Left colon (tissue), 2 donors: ENCODE data around the gene EPHA1. TPM values are rescaled to one million over a fixed set of nuclear protein-coding genes. Genes with fewer than 3 reads are reported as not detected.
"Not testable (repeated sequence)": the region's sequence is repeated elsewhere in the genome, so short reads cannot be mapped to it uniquely, and the experiment has no call there.

Source experiments
- ATAC-seq: fragments of 200-7000 bp; cut with Tn5 transposase; one replicate; pipeline ENCODE4 v1.9.1; 2020; ENCODE audit warnings: mild to moderate bottlenecking, moderate library complexity
- DNase-seq, 2 donors: peaks; one replicate each; pipeline ENCODE4 v3.0.0-alpha.2; 2020
- intact Hi-C, 2 donors: fragments of 100-400 bp; cut with DNase I in 1 of 2; cut with micrococcal nuclease in 1 of 2; formaldehyde crosslinking; loops; one replicate each; pipeline versions ENCODE4 v1.11.2 to v1.14.0; 2022; cut with DNase I, micrococcal nuclease
- total RNA-seq, 2 donors: library from RNA; stranded (reverse); fragmentation: NEBNext Ultra II Directional; extraction: Animal tissue kit (Norgen Biotek cat#: 25700); gene quantifications; one replicate each; pipeline ENCODE4 v1.2.1, GENCODE V29; 2021
- donor health status: DM: no; HTN: no; CAD: no.
- donor health status: DM: yes; HTN: yes; CAD: no.

The EPHA1 gene
- total RNA-seq, 2 donors from 2014 or later, result 18.2 to 25.1 TPM

GRCh38 chr7:143435266-143435665 is 26.6 kb upstream of the EPHA1 start:
- intact Hi-C loops, result no loop called here
- DNase-seq, result no peak
- no peak for ATAC-seq

- intact Hi-C loops, result no loop called here
- DNase-seq (peak; percentile 28 to 30), ATAC-seq (peak; percentile 65)
Measured at GRCh38 chr7:143434660-143435059, 26.0 kb upstream of the EPHA1 start.

DNA sequence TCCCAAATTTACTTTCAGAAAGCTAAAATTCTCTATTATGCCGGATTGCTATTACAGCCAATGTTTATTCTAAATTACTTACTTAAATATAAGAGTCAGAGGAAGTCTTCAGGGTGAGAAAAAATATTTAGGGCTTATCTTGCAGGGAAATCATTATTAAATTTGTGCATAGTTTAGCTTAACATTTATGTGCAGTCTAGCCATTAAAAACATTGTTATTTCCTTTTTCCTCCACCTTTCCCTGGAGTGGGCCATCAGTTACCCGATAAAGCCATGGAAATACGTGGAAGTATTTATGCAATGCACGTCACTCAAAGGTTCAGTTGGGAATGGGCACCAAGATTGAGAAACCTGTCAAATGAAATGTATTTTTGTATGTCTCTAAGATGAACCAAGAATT is 25.1 kb upstream of the EPHA1 start:
- ATAC-seq (no peak), DNase-seq (no peak)
- intact Hi-C loops, result no loop called here

GRCh38 chr7:143431109-143431508 is 22.5 kb upstream of the EPHA1 start:
- intact Hi-C loops, result no loop called here
- ATAC-seq, result no peak
- no peak for DNase-seq

DNA sequence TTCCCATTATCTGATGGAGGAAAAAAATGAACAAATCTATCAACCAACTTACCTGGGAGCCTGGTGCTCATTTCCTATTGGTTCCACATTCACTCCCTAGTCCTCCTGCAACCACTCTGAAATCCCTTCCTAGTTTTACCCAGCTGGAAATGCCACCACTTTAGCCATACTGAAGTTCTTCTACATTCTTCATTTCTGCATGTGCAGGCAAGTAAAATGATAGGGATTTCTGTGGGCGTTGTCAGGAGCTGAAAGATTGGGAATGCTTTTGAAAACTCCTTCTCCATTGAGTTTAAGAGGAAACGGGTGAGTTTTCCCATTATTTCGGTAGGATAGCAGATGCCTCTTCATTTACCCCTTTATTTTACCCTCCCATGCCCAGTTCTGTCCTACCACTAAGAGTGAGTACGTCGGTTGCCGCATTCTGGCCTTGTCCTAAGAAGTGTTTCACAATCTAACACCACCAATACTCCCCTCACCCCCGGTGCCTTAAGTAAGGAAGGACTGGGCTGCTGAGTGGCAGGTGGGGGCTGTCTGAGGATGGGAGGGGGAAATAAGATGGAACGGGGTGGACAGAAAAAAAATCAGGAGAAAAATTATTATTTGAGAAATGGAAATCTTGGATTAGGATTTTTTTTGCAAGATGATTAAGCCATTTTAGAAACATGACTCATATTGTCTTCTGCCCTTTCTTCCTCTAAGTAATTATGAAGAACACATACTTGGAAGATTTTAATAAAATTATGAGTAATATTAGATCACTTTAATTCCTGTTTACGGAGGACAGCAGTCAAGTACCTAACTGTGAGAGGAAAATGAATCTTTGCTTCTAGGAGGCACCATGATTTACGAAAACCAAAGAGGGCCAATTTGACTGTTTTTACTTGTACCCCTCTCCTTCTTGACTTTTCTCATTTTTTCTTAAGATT is 21.4 kb upstream of the EPHA1 start:
- DNase-seq, result no peak
- ATAC-seq, result no peak
- intact Hi-C loops, result no loop called here

DNA sequence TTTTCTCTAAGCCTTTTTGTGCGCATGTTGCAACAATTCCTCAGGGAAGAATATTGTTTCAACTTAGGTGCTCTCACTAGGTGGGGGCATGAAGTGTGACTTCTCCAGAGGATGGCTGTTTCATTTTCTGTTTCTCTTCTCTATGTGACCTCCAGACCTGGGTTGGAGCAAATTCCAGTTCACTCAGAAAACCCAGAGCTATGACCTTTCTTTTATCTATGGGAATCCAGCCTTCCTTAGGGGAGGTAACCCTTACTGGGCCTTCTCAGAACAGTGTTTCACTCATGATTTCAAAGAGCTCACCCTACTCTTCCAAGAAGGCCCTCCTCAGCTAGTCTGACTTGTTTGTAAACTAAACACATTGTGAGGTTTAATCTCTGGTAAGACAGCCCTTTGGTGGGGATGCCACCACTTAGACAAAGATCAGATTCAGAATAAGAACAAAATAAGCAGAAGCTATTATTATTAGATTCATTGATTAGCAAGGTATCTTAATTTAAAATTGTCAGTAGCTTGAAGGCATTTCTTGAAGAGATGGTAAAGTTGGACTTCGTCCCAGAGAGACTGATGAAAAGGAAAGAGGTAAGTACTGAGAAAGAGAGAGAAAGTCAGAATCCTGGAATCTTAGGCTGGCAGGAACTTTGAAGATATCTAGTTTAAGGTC is 18.0 kb upstream of the EPHA1 start:
- ATAC-seq, result no peak
- intact Hi-C loops, result no loop called here
- no peak for DNase-seq

DNA sequence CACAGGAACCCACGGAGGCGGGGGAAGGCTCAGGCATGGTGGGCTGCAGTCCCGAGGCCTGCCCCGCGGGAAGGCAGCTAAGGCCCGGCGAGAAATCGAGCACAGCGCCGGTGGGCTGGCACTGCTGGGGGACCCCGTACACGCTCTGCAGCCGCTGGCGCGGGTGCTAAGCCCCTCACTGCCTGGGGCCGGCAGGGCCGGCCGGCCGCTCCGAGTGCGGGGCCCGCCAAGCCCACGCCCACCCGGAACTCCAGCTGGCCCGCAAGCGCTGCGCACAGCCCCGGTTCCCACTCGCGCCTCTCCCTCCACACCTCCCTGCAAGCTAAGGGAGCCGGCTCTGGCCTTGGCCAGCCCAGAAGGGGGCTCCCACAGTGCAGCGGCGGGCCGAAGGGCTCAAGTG is 15.8 kb upstream of the EPHA1 start:
- ATAC-seq, intact Hi-C loops, DNase-seq: not testable (repeated sequence)

DNA sequence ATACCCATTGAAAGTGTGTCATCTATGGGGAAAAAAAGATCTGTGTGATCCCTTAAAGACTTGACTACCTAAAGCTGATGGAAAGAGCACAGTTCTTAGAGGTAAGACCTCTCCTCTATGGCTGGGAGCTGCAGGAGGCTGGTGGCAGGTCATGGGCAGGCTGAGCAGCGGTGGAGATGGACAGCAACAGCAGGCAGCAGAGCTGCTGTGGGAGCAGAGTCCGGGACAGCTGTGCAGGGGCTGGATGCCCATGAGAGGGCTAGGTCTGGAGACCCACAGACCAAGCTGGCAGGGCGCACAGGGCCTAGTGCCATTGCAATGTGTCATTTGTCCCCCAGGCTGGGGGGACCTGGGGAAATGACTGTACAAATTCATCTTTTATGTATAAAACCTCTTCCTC is 13.4 kb upstream of the EPHA1 start:
- no peak for ATAC-seq
- DNase-seq, result no peak
- intact Hi-C loops, result no loop called here

- intact Hi-C loops, ATAC-seq, DNase-seq: not testable (repeated sequence)
Measured at GRCh38 chr7:143420624-143421023, 12.0 kb upstream of the EPHA1 start.

GRCh38 chr7:143419880-143420279 is 11.2 kb upstream of the EPHA1 start:
- intact Hi-C loops, result loop anchor here in 1 of 2 donors (10.0 kb wide), 1 partner anchor 95 kb away; no protein-coding TSS in a partner anchor
- ATAC-seq (peak; percentile 94), DNase-seq (peak; percentile 59 to 68)

- intact Hi-C loops, result loop anchor here in 1 of 2 donors (10.0 kb wide), 1 partner anchor 94 kb away; no protein-coding TSS in a partner anchor
- no peak for DNase-seq
- ATAC-seq, result no peak
Measured at GRCh38 chr7:143418681-143419458, 10.2 kb upstream of the EPHA1 start.

- intact Hi-C loops, result loop anchor here in 1 of 2 donors (2.0 to 10.0 kb wide), 2 partner anchors 93 to 177 kb away; no protein-coding TSS in a partner anchor
- DNase-seq, result no peak
- ATAC-seq, result peak; percentile 22
Measured at GRCh38 chr7:143417734-143418383, 9.2 kb upstream of the EPHA1 start.

DNA sequence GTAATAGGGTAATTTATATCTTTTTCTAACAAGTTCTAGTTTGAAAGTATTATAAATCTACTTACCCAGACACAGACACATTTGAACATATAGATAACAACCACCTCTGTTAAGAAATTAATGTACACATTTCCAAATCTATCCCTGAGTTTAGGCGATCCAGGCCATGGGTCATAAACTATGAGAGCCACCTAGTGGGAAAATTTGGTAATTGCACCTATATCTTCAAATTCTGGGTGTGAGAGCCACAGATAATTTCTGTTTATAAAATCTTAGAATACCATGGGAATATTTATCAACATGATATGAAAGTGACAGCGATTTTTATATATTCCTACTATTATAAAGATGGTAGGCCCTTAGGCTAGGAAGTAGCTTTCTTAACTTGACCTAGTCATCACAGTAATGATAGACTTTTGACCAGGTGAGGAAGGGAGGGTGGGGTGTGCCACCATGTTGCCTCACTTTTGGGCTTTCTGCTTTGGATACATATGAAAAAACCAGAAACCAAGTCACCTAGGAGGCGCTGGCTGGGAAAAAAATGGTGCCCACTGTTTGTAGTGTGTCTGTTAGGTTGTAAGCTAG is 8.0 kb upstream of the EPHA1 start:
- DNase-seq (no peak), ATAC-seq (peak; percentile 39)
- intact Hi-C loops, result loop anchor here in 1 of 2 donors (2.0 to 10.0 kb wide), 2 partner anchors 92 to 176 kb away; no protein-coding TSS in a partner anchor

DNA sequence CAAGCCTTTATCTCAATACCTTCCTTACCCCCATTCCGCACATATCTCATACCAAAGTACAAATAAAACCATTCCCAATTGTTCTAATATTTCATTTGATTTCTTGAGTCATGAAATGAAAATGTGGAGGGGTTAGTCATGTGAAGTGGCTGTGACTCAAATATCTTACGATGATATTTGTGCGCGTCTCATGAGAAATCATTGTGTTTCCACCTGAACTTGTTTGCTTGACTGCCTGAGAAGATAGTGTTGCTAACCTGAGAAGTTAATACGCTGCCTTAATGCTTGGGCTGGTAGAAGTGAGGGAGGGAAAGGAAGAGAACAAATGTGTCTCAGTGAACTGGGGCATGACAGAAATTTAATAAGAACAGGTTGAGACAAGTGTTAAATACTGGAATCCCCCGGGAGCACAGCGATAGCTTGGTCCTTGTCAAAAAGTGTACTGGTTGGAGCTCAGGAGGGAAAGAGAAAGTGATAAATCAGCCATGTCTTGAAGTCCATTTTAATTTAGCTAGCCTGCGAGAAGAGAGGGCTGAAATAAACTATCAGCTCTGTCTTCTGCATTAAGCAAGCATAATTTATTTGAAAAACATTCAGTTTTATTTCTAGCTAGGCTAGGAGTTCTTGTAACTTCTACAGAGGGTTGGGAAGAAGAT is 7.2 kb upstream of the EPHA1 start:
- DNase-seq, result no peak
- intact Hi-C loops, result loop anchor here in 1 of 2 donors (2.0 to 10.0 kb wide), 2 partner anchors 91 to 175 kb away; no protein-coding TSS in a partner anchor
- ATAC-seq, result no peak

- not testable (repeated sequence) for DNase-seq, ATAC-seq
- intact Hi-C loops, result loop anchor here in 1 of 2 donors (10.0 kb wide), 1 partner anchor 90 kb away; no protein-coding TSS in a partner anchor
Measured at GRCh38 chr7:143415209-143415608, 6.6 kb upstream of the EPHA1 start.

DNA sequence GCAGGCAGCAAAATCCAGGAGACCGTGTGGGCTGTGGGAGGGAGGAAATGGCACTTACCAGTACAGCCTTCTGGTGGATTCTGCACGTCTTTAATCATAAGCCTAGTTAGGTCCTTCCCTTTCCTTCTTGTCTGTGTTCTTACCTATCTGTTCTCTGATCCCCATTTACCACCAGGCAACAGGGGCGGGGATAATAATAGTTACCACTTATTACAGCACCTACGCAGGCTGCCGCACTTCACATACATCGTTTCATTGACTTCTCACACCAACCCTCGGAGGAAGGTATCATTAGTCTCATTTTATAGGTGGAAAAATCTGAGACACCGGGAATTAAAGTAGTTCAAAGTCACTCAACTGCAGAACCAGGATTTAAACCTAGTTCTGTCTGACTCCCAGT is 4.5 kb upstream of the EPHA1 start:
- DNase-seq (no peak), ATAC-seq (no peak)
- intact Hi-C loops, result loop anchor here in 1 of 2 donors (10.0 kb wide), 1 partner anchor 88 kb away; no protein-coding TSS in a partner anchor

- no peak for ATAC-seq
- DNase-seq, result no peak
- intact Hi-C loops, result loop anchor here in 1 of 2 donors (10.0 kb wide), 1 partner anchor 87 kb away; no protein-coding TSS in a partner anchor
Measured at GRCh38 chr7:143411976-143412708, 3.5 kb upstream of the EPHA1 start.
